Stromal cell of bone marrow (primary cell): Measurements from ENCODE around the gene CTCF.

Source experiments
- DNase-seq: peaks from one replicate; pipeline ENCODE4 v3.0.0-alpha.2; 2012; ENCODE audit warnings: low read depth

Gene CTCF

GRCh38 chr16:67548265-67549126 lies 13.8 kb upstream of the CTCF start:
- no peak for DNase-seq

- DNase-seq, result no peak
These were observed 13.1 kb upstream of the CTCF start for GRCh38 chr16:67549240-67549639.

- no peak for DNase-seq
These were observed 12.4 kb upstream of the CTCF start for GRCh38 chr16:67549936-67550335.

GRCh38 chr16:67551091-67551490 lies 11.2 kb upstream of the CTCF start:
- no peak for DNase-seq

GRCh38 chr16:67551972-67552371 lies 10.4 kb upstream of the CTCF start:
- no peak for DNase-seq

GRCh38 chr16:67552476-67552875 lies 9.8 kb upstream of the CTCF start:
- DNase-seq, result no peak

- DNase-seq, result peak; percentile 48
These were observed 6.5 kb upstream of the CTCF start for GRCh38 chr16:67555795-67556212.

- no peak for DNase-seq
These were observed 3.5 kb upstream of the CTCF start for GRCh38 chr16:67558859-67559258.

- no peak for DNase-seq
These were observed 1.4 kb upstream of the CTCF start for GRCh38 chr16:67560827-67561342.

GRCh38 chr16:67561501-67561823 lies 864 bp upstream of the CTCF start:
- DNase-seq, result no peak

GRCh38 chr16:67561824-67562525 lies 351 bp upstream of the CTCF start:
- DNase-seq, result peak; percentile 95

- no peak for DNase-seq
These were observed 787 bp downstream of the CTCF start for GRCh38 chr16:67562918-67563707.

- peak; percentile 65 for DNase-seq
These were observed 1.6 kb downstream of the CTCF start for GRCh38 chr16:67563708-67564468.

- DNase-seq, result no peak
These were observed 3.3 kb downstream of the CTCF start for GRCh38 chr16:67565470-67566100.

- DNase-seq, result no peak
These were observed 9.1 kb downstream of the CTCF start for GRCh38 chr16:67571464-67571863.

GRCh38 chr16:67571981-67572431 lies 9.7 kb downstream of the CTCF start:
- DNase-seq, result no peak

- DNase-seq, result no peak
These were observed 17.4 kb downstream of the CTCF start for GRCh38 chr16:67579686-67580085.

GRCh38 chr16:67580202-67580601 lies 17.9 kb downstream of the CTCF start:
- DNase-seq, result no peak

- DNase-seq, result no peak
These were observed 31.0 kb downstream of the CTCF start for GRCh38 chr16:67593288-67593687.

- no peak for DNase-seq
These were observed 31.4 kb downstream of the CTCF start for GRCh38 chr16:67593701-67594100.

- DNase-seq, result no peak
These were observed 32.1 kb downstream of the CTCF start for GRCh38 chr16:67594256-67594915.
